Mesendoderm (in vitro differentiated cells): ENCODE results near the gene DMBX1. TPM values are rescaled to one million over a fixed set of nuclear protein-coding genes. Genes with fewer than 3 reads are reported as not detected.

Experiments used
- DNase-seq: peaks from one replicate; pipeline ENCODE4 v3.0.0; 2013
- H2AK5ac ChIP-seq: 2 replicates; pipeline ENCODE4 v1.6.1; 2013; ENCODE audit warnings: low read length, inconsistent platforms
- H2BK120ac ChIP-seq: 2 replicates; pipeline ENCODE4 v1.6.1; 2013; ENCODE audit warnings: low read depth, mild to moderate bottlenecking, low read length, moderate library complexity, mixed read lengths
- H2BK15ac ChIP-seq: replicated peaks from 2 replicates; pipeline ENCODE4 v1.6.1; 2013; ENCODE audit warnings: low read depth, mild to moderate bottlenecking, moderate library complexity
- H2BK5ac ChIP-seq: 2 replicates; pipeline ENCODE4 v1.6.1; 2013; ENCODE audit warnings: low read length, inconsistent platforms
- H3K18ac ChIP-seq: 2 replicates; pipeline ENCODE4 v1.6.1; 2013; ENCODE audit warnings: mild to moderate bottlenecking, low read length, mixed read lengths
- H3K23ac ChIP-seq: one replicate; pipeline ENCODE4 v1.6.1; 2013; ENCODE audit warnings: low read length
- H3K27ac ChIP-seq: 2 replicates; pipeline ENCODE4 v1.5.1; 2013; ENCODE audit warnings: low read depth, mild to moderate bottlenecking, inconsistent platforms, low read length, moderate library complexity
- H3K27me3 ChIP-seq: 2 replicates; pipeline ENCODE4 v1.6.1; 2013; ENCODE audit warnings: low read length, control low read depth, mild to moderate bottlenecking, inconsistent platforms; ENCODE audit not compliant: insufficient read depth, poor library complexity
- H3K36me3 ChIP-seq: 2 replicates; pipeline ENCODE4 v1.6.1; 2013; ENCODE audit warnings: low read length, inconsistent platforms; ENCODE audit not compliant: control insufficient read depth, insufficient read depth
- H3K4ac ChIP-seq: one replicate; pipeline ENCODE4 v1.6.1; 2013; ENCODE audit warnings: low read depth, mild to moderate bottlenecking, low read length, moderate library complexity
- H3K4me1 ChIP-seq: 2 replicates; pipeline ENCODE4 v1.6.1; 2013; ENCODE audit warnings: low read depth, low read length, inconsistent platforms; ENCODE audit not compliant: control insufficient read depth
- H3K4me2 ChIP-seq: 2 replicates; pipeline ENCODE4 v1.6.1; 2013; ENCODE audit warnings: low read length
- H3K4me3 ChIP-seq: 2 replicates; pipeline ENCODE4 v1.5.1; 2013; ENCODE audit warnings: mild to moderate bottlenecking, low read length
- H3K56ac ChIP-seq: one replicate; pipeline ENCODE4 v1.6.1; 2013; ENCODE audit warnings: low read length
- H3K79me1 ChIP-seq: 2 replicates; pipeline ENCODE4 v1.6.1; 2013; ENCODE audit warnings: low read length, inconsistent platforms
- H3K79me2 ChIP-seq: 2 replicates; pipeline ENCODE4 v1.6.1; 2013; ENCODE audit warnings: mild to moderate bottlenecking, low read length; ENCODE audit not compliant: control insufficient read depth, insufficient read depth
- H3K9ac ChIP-seq: 2 replicates; pipeline ENCODE4 v1.6.1; 2013; ENCODE audit warnings: low read length, inconsistent platforms
- H4K5ac ChIP-seq: one replicate; pipeline ENCODE4 v1.6.1; 2013; ENCODE audit warnings: low read length
- H4K8ac ChIP-seq: one replicate; pipeline ENCODE4 v1.6.1; 2013; ENCODE audit warnings: low read depth, mild to moderate bottlenecking, control low read depth, low read length, moderate library complexity
- WGBS: extraction: QIAGEN DNeasy Blood & Tissue Kit; methylation state at CpG from one replicate; pipeline ENCODE4 v1.1.7; 2013; ENCODE audit warnings: low lambda C conversion rate, missing lambda C conversion rate; ENCODE audit not compliant: insufficient coverage; ENCODE audit errors: extremely low coverage; 5-methylcytosine and 5-hydroxymethylcytosine counted together
- polyA plus RNA-seq, 2 experiments: library from polyadenylated mRNA; stranded (reverse); fragments of 200-250 nt; gene quantifications; one replicate each; pipeline ENCODE4 v1.2.3, GENCODE V29; 2013

Gene DMBX1
- polyA plus RNA-seq (2013, experiment 1 of 2): 0.03 TPM
- 0.03 TPM for polyA plus RNA-seq (2013, experiment 2 of 2)

DNA sequence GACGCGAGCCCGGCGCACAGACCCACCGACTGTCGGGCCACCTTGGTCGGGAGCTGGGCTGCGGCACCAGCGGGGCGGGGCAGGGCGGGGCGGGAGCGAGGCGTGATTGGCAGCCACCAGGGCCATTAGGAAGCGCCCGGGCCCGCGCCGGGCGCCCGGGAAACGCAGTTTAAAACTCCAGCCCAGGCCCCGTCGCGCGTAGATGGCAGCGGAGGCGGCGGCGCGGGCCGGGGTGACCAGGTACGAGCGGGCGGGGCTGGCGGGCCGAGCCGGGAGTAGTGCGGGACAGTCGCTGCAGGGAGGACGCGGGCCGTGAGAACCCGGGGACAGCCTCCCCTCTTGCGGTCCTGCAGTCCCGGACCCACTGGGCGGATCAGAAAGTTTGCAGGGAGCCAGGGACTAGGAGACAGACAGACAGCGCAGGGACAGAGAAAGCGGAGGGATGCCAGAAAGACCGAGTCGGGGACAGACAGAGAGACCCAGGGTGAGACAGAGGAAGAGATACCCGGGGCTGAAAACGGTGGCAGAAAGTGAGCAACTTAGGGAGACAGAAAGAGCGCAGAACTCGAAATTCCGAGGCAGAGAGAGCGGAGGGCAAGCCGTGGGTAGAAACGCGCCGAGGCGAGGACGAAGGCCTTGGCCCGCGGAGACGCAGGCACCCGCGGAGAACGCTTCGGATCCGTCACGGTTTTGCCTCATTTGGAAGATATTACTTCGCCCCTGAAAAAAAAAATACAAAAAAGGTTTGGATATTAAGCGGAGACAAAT is at the start of gene DMBX1:
DMBX1 (plus strand) TSS at position 199 of the 768 bp plus-strand sequence. CDS start 17,175 bp downstream, outside the sequence.
- H3K36me3 ChIP-seq: no peaks in the 10 kb centered on the region
- no peak within 1 kb of the TSS for H4K5ac ChIP-seq
- no peak within 1 kb of the TSS for H3K4ac ChIP-seq
- H3K18ac ChIP-seq: no peak within 1 kb of the TSS
- peaks cover 84% of the 10 kb centered on the region for H3K27me3 ChIP-seq
- H4K8ac ChIP-seq: no peak within 1 kb of the TSS
- no peak within 1 kb of the TSS for H2AK5ac ChIP-seq
- H3K27ac ChIP-seq: no peak within 1 kb of the TSS
- peak within 1 kb of the TSS; percentile 69 for H3K56ac ChIP-seq
- peak within 1 kb of the TSS; percentile 81 for H3K4me2 ChIP-seq
- DNase-seq: peak; percentile 72
- H3K9ac ChIP-seq: peak within 1 kb of the TSS; percentile 30
- H3K79me1 ChIP-seq: no peaks in the 10 kb centered on the region
- H2BK15ac ChIP-seq: no peak within 1 kb of the TSS
- no peak within 1 kb of the TSS for H3K4me3 ChIP-seq
- H3K23ac ChIP-seq: no peak within 1 kb of the TSS
- H3K4me1 ChIP-seq: peaks cover 7% of the 10 kb centered on the region
- H2BK5ac ChIP-seq: no peak within 1 kb of the TSS
- H3K79me2 ChIP-seq: no peaks in the 10 kb centered on the region
- no CpG with 5 or more reads among the region's 74 CpGs for WGBS
- no peak within 1 kb of the TSS for H2BK120ac ChIP-seq

DNA sequence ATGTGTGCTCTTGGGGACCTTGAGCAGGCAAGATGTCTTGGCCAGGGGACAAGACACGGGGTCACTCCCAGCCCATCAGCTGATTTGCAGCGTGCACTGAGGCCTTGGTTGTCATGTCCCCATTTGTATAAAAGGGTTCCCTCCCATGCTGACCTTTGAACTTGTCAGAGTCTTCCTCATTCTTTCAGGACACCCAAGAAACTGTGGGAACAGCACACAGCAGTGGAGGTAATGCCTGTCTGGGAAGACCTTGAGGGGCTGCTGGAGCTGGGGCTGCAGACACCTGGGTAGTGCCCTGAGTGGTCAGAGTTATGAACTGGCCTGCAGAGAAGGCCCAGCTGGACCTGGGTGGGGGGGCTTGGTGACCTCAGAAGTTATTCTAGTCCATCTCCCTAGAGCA is 49.2 kb upstream of the DMBX1 start:
- H2BK5ac ChIP-seq: no peak overlapping the region
- H3K56ac ChIP-seq: no peak overlapping the region
- no peak overlapping the region for H4K8ac ChIP-seq
- H3K23ac ChIP-seq: no peak overlapping the region
- H3K18ac ChIP-seq: no peak overlapping the region
- WGBS: no CpG with 5 or more reads among the region's 2 CpGs
- H3K79me1 ChIP-seq: no peaks in the 10 kb centered on the region
- H2BK120ac ChIP-seq: no peak overlapping the region
- no peaks in the 10 kb centered on the region for H3K36me3 ChIP-seq
- no peaks in the 10 kb centered on the region for H3K4me1 ChIP-seq
- no peak overlapping the region for H3K4me3 ChIP-seq
- no peak overlapping the region for H3K4me2 ChIP-seq
- H4K5ac ChIP-seq: no peak overlapping the region
- no peak overlapping the region for H3K27ac ChIP-seq
- no peak overlapping the region for H2AK5ac ChIP-seq
- H3K4ac ChIP-seq: no peak overlapping the region
- H3K27me3 ChIP-seq: no peaks in the 10 kb centered on the region
- DNase-seq: no peak
- H3K79me2 ChIP-seq: no peaks in the 10 kb centered on the region
- H3K9ac ChIP-seq: no peak overlapping the region
- H2BK15ac ChIP-seq: no peak overlapping the region

DNA sequence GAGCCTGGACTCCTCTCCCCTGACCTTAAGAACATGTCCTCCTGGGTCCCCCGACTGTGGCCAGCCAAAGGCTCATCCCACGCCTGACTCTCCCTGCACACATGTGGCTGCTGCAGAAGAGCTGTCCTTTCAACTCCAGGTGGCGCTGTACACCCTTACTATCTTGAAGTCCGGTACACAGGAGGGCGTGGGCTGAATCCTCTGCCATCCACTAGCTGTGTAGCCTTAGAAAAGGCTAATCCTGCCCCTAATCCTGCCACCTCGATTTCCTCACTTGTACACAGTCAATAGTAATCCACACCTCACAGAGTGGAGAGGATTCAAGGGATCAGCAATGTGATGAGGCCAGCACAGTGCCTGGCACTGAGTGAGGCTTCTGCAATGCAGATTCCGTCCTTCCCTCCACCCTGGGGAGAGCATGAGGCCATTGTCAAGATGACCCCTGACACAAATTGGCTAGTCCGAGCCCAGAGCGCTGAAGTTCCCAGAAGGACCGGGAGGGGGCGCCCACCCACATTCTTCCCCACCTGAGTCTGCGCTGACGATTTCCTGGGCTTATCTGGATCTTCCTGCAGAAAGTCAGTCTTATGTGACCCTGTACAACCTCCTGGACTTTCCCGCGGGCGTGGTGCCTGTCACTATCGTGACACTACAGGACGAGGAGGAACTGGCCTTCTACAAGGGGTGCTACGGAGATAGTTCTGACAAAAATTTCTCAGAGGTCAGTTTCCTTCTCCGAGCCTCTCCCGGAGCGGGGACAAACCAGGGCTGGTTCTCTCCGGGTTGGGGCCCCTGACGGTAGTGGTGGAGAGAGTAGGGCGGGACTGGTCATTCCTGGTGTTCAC is 47.1 kb upstream of the DMBX1 start:
- Histone ChIP-seq H3K18ac (no peak overlapping the region), H3K27ac (no peak overlapping the region), H4K5ac (no peak overlapping the region), H3K79me1 (no peaks in the 10 kb centered on the region), H3K9ac (peak overlapping the region; percentile 63), H2BK120ac (no peak overlapping the region), H3K4me1 (no peaks in the 10 kb centered on the region), H2BK15ac (no peak overlapping the region), H4K8ac (no peak overlapping the region), H3K4ac (no peak overlapping the region), H3K4me3 (no peak overlapping the region), H2BK5ac (no peak overlapping the region), H2AK5ac (no peak overlapping the region), H3K4me2 (peak overlapping the region; percentile 90), H3K23ac (no peak overlapping the region), H3K27me3 (peaks cover 6% of the 10 kb centered on the region), H3K36me3 (no peaks in the 10 kb centered on the region), H3K56ac (peak overlapping the region; percentile 77), H3K79me2 (no peaks in the 10 kb centered on the region)
- peak; percentile 97 for DNase-seq
- WGBS: no CpG with 5 or more reads among the region's 25 CpGs

- no peaks in the 10 kb centered on the region for H3K4me1 ChIP-seq
- H2BK15ac ChIP-seq: no peak overlapping the region
- no peak overlapping the region for H2BK5ac ChIP-seq
- H3K27me3 ChIP-seq: peaks cover 24% of the 10 kb centered on the region
- no peaks in the 10 kb centered on the region for H3K79me1 ChIP-seq
- no peak overlapping the region for H3K4ac ChIP-seq
- no peaks in the 10 kb centered on the region for H3K79me2 ChIP-seq
- H2BK120ac ChIP-seq: no peak overlapping the region
- H4K8ac ChIP-seq: no peak overlapping the region
- no peak overlapping the region for H4K5ac ChIP-seq
- H3K23ac ChIP-seq: no peak overlapping the region
- DNase-seq: no peak
- no peak overlapping the region for H2AK5ac ChIP-seq
- H3K4me3 ChIP-seq: no peak overlapping the region
- no peak overlapping the region for H3K18ac ChIP-seq
- H3K9ac ChIP-seq: no peak overlapping the region
- H3K36me3 ChIP-seq: no peaks in the 10 kb centered on the region
- H3K4me2 ChIP-seq: no peak overlapping the region
- H3K27ac ChIP-seq: no peak overlapping the region
- no peak overlapping the region for H3K56ac ChIP-seq
- no CpG with 5 or more reads among the region's 3 CpGs for WGBS
Measured at GRCh38 chr1:46444466-46444865, 45.2 kb upstream of the DMBX1 start.

GRCh38 chr1:46445773-46446256 is 43.8 kb upstream of the DMBX1 start:
- no CpG with 5 or more reads among the region's 3 CpGs for WGBS
- H3K27me3 ChIP-seq: peaks cover 36% of the 10 kb centered on the region
- no peak overlapping the region for H3K4me3 ChIP-seq
- no peak overlapping the region for H3K4me2 ChIP-seq
- H3K4ac ChIP-seq: no peak overlapping the region
- no peak overlapping the region for H3K18ac ChIP-seq
- H3K4me1 ChIP-seq: no peaks in the 10 kb centered on the region
- no peak overlapping the region for H2BK5ac ChIP-seq
- H3K79me2 ChIP-seq: no peaks in the 10 kb centered on the region
- no peak overlapping the region for H2AK5ac ChIP-seq
- H2BK15ac ChIP-seq: no peak overlapping the region
- H3K9ac ChIP-seq: no peak overlapping the region
- no peak overlapping the region for H2BK120ac ChIP-seq
- no peak overlapping the region for H3K56ac ChIP-seq
- no peaks in the 10 kb centered on the region for H3K36me3 ChIP-seq
- H4K8ac ChIP-seq: no peak overlapping the region
- no peak for DNase-seq
- no peak overlapping the region for H3K27ac ChIP-seq
- no peaks in the 10 kb centered on the region for H3K79me1 ChIP-seq
- no peak overlapping the region for H4K5ac ChIP-seq
- no peak overlapping the region for H3K23ac ChIP-seq
